ENCODE measurements around the gene DISC1. TPM values are rescaled to one million over a fixed set of nuclear protein-coding genes. Genes with fewer than 3 reads are reported as not detected.

The DISC1 gene
- total RNA-seq, 1 donor from 2014 or later, result 3.5 TPM

- H3K27me3 ChIP-seq (ENCODE audit: low read depth), result no peaks in the 10 kb centered on the region
- H3K4me1 ChIP-seq, result peaks cover 7% of the 10 kb centered on the region
- no peak overlapping the region for H3K4me3 ChIP-seq
- no peaks in the 10 kb centered on the region for H3K9me3 ChIP-seq (replicated peaks)
- no peak for TF ChIP-seq CTCF (IDR thresholded peaks at IDR 0.05; ENCODE audit: borderline replicate concordance)
- H3K27ac ChIP-seq (replicated peaks), result no peak overlapping the region
- intact Hi-C loops (cut with micrococcal nuclease), result no loop called here
- DNase-seq, result no peak
- no peaks in the 10 kb centered on the region for H3K36me3 ChIP-seq
These were observed 256.2 kb downstream of the DISC1 start for GRCh38 chr1:231882790-231883189.

GRCh38 chr1:231883382-231883781, 256.8 kb downstream of the DISC1 start:
- no peaks in the 10 kb centered on the region for H3K27me3 ChIP-seq (ENCODE audit: low read depth)
- H3K4me3 ChIP-seq, result no peak overlapping the region
- intact Hi-C loops (cut with micrococcal nuclease), result no loop called here
- DNase-seq, result no peak
- peak; percentile 12 for TF ChIP-seq CTCF (IDR thresholded peaks at IDR 0.05; ENCODE audit: borderline replicate concordance)
- H3K27ac ChIP-seq (replicated peaks), result no peak overlapping the region
- H3K36me3 ChIP-seq, result no peaks in the 10 kb centered on the region
- peaks cover 7% of the 10 kb centered on the region for H3K4me1 ChIP-seq
- no peaks in the 10 kb centered on the region for H3K9me3 ChIP-seq (replicated peaks)

- Histone ChIP-seq H3K27ac (replicated peaks) (no peak overlapping the region), H3K36me3 (no peaks in the 10 kb centered on the region), H3K27me3 (ENCODE audit: low read depth) (no peaks in the 10 kb centered on the region), H3K9me3 (replicated peaks) (no peaks in the 10 kb centered on the region), H3K4me1 (peaks cover 7% of the 10 kb centered on the region), H3K4me3 (no peak overlapping the region)
- intact Hi-C loops (cut with micrococcal nuclease), result no loop called here
- no peak for TF ChIP-seq CTCF (IDR thresholded peaks at IDR 0.05; ENCODE audit: borderline replicate concordance)
- DNase-seq, result no peak
These were observed 258.7 kb downstream of the DISC1 start for GRCh38 chr1:231885209-231885854.

- Histone ChIP-seq H3K4me1 (peaks cover 7% of the 10 kb centered on the region), H3K9me3 (replicated peaks) (no peaks in the 10 kb centered on the region), H3K27me3 (ENCODE audit: low read depth) (no peaks in the 10 kb centered on the region), H3K27ac (replicated peaks) (no peak overlapping the region), H3K4me3 (no peak overlapping the region), H3K36me3 (no peaks in the 10 kb centered on the region)
- intact Hi-C loops (cut with micrococcal nuclease), result no loop called here
- no peak for TF ChIP-seq CTCF (IDR thresholded peaks at IDR 0.05; ENCODE audit: borderline replicate concordance)
- no peak for DNase-seq
These were observed 260.6 kb downstream of the DISC1 start for GRCh38 chr1:231887166-231887565.

GRCh38 chr1:231887866-231888265, 261.3 kb downstream of the DISC1 start:
- intact Hi-C loops (cut with micrococcal nuclease), result no loop called here
- no peaks in the 10 kb centered on the region for H3K36me3 ChIP-seq

More at GRCh38 chr1:231887866-231888265, 261.3 kb downstream of the DISC1 start:
- peaks cover 7% of the 10 kb centered on the region for H3K4me1 ChIP-seq
- H3K9me3 ChIP-seq (replicated peaks), result peaks cover under 1% of the 10 kb centered on the region
- no peaks in the 10 kb centered on the region for H3K27me3 ChIP-seq (ENCODE audit: low read depth)
- H3K4me3 ChIP-seq, result no peak overlapping the region
- no peak overlapping the region for H3K27ac ChIP-seq (replicated peaks)
- no peak for TF ChIP-seq CTCF (IDR thresholded peaks at IDR 0.05; ENCODE audit: borderline replicate concordance)
- no peak for DNase-seq
